Upper lobe of right lung (tissue), 1 donor: ENCODE data around the gene APH1B. TPM values are rescaled to one million over a fixed set of nuclear protein-coding genes. Genes with fewer than 3 reads are reported as not detected.
"Not testable (repeated sequence)": the region's sequence is repeated elsewhere in the genome, so short reads cannot be mapped to it uniquely, and the experiment has no call there.

Source experiments
- ATAC-seq: fragments of 200-7000 bp; cut with Tn5 transposase; one replicate; pipeline ENCODE4 v1.9.1; 2020; ENCODE audit warnings: mild to moderate bottlenecking, moderate library complexity
- DNase-seq: peaks from one replicate; pipeline ENCODE4 v3.0.0-alpha.2; 2020
- H3K27ac ChIP-seq: fragments of 200-600 bp; one replicate; pipeline ENCODE4 v1.8.0; 2022
- H3K27me3 ChIP-seq: fragments of 200-600 bp; one replicate; pipeline ENCODE4 v1.8.0; 2022; ENCODE audit warnings: mild to moderate bottlenecking
- H3K36me3 ChIP-seq: fragments of 200-600 bp; one replicate; pipeline ENCODE4 v1.8.0; 2022
- H3K4me1 ChIP-seq: fragments of 200-600 bp; one replicate; pipeline ENCODE4 v1.8.0; 2022
- H3K4me3 ChIP-seq: fragments of 200-600 bp; one replicate; pipeline ENCODE4 v1.8.0; 2022; ENCODE audit warnings: mild to moderate bottlenecking
- H3K9me3 ChIP-seq: fragments of 200-600 bp; one replicate; pipeline ENCODE4 v1.8.0; 2022
- intact Hi-C: fragments of 100-400 bp; cut with DNase I; formaldehyde crosslinking; loops from one replicate; pipeline ENCODE4 v1.11.0; 2022
- total RNA-seq: library from RNA; stranded (reverse); fragmentation: NEBNext Ultra II Directional; extraction: Animal tissue kit (Norgen Biotek cat#: 25700); gene quantifications from one replicate; pipeline ENCODE4 v1.2.1, GENCODE V29; 2021
- TF ChIP-seq, protein P1 (sequence below): fragments of 200-600 bp; IDR thresholded peaks from one replicate; pipeline ENCODE4 v1.8.0; 2022; ENCODE audit warnings: antibody characterized with exemption
- donor health status: DM: no; HTN: yes; CAD: no; lungs with severe emphysema.

Gene APH1B
- total RNA-seq, 1 donor from 2014 or later: 20.0 TPM

DNA sequence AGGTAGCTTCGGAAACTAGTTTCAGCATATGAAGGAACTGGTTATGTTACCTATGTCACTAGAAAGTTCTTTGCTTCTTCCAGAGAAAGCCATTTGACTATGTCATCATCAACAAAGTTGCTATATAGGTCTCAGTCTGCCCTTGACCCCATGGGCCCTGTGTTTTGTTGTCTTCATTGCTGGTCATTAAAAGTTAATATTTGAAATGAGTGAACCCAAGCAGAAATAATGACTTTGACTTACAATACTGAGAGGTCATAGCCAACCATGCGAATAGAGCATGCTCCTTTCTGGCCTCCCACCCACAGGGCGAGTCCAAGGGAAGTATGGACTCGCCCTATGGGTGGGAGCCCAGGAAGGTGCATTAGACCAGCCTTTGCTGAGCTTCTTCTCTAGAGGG is 40.9 kb downstream of the APH1B start:
- TF ChIP-seq, protein P1, sequence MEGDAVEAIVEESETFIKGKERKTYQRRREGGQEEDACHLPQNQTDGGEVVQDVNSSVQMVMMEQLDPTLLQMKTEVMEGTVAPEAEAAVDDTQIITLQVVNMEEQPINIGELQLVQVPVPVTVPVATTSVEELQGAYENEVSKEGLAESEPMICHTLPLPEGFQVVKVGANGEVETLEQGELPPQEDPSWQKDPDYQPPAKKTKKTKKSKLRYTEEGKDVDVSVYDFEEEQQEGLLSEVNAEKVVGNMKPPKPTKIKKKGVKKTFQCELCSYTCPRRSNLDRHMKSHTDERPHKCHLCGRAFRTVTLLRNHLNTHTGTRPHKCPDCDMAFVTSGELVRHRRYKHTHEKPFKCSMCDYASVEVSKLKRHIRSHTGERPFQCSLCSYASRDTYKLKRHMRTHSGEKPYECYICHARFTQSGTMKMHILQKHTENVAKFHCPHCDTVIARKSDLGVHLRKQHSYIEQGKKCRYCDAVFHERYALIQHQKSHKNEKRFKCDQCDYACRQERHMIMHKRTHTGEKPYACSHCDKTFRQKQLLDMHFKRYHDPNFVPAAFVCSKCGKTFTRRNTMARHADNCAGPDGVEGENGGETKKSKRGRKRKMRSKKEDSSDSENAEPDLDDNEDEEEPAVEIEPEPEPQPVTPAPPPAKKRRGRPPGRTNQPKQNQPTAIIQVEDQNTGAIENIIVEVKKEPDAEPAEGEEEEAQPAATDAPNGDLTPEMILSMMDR: no peak
- DNase-seq (no peak), ATAC-seq (no peak)
- intact Hi-C loops: no loop called here
- no peaks in the 10 kb centered on the region for H3K27me3 ChIP-seq
- H3K4me1 ChIP-seq: no peaks in the 10 kb centered on the region
- H3K9me3 ChIP-seq: no peaks in the 10 kb centered on the region
- H3K36me3 ChIP-seq: no peaks in the 10 kb centered on the region
- H3K4me3 ChIP-seq: no peak overlapping the region
- no peak overlapping the region for H3K27ac ChIP-seq

DNA sequence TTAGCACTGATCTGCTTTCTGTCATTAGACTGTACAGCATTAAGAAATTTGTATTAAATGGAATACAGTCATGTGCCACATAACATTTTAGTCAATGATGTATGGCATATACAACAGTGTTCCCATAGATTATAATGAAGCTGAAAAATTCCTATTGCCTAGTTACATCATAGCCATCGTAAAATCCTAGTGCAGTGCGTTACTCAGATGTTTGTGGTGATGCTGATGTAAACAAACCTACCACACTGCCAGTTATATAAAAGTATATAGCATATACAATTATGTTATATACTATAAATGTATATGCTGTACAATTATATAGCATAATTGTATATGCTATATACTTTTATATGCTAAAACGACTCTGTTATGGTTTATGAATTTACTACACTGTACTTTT is 41.7 kb downstream of the APH1B start:
- no peaks in the 10 kb centered on the region for H3K9me3 ChIP-seq
- no peak for ATAC-seq
- TF ChIP-seq, protein P1: no peak
- no peaks in the 10 kb centered on the region for H3K36me3 ChIP-seq
- H3K4me3 ChIP-seq: no peak overlapping the region
- no peaks in the 10 kb centered on the region for H3K27me3 ChIP-seq
- DNase-seq: no peak
- H3K27ac ChIP-seq: no peak overlapping the region
- no peaks in the 10 kb centered on the region for H3K4me1 ChIP-seq
- intact Hi-C loops: no loop called here

DNA sequence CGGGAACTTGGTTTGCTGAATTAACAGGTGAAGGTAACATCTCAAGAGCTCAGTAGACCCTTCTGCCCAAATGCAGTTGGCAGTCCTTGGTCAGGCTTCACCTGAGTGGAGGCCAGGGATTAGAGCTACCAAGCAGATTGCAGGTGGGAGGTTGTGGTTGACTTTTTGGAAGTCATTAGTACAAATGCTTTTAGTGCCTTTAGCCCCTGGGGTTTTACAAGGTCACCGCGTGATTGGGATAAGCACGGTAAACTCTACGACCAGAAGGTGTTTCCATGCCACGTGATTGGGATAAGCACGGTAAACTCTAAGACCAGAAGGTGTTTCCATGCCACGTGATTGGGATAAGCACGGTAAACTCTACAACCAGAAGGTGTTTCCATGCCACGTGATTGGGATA is 43.0 kb downstream of the APH1B start:
- H3K4me1 ChIP-seq, H3K27me3 ChIP-seq, H3K27ac ChIP-seq, H3K4me3 ChIP-seq, DNase-seq, H3K9me3 ChIP-seq, ATAC-seq, H3K36me3 ChIP-seq, intact Hi-C loops: not testable (repeated sequence)

GRCh38 chr15:63320981-63321380 is 43.6 kb downstream of the APH1B start:
- H3K27ac ChIP-seq, ATAC-seq, intact Hi-C loops: not testable (repeated sequence)

DNA sequence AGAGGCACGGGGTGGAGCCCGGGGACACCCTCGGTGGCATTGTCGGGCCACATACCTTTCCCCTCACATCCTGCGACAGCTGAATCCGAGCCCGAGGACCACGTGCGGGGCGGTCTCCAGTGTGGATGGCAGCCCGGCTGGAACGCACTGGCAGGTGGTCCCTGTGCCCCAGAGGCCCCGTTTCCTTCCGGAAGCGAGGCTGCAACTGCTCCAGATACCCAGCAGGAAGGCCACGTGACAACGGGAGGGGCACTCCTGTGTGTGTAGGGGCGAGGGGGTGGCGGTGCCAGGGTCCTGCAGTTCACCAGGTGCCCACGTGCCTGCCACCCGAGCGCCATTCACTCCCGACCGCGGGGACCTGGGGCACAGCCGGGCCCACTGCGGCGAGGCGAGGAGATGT is 44.1 kb downstream of the APH1B start:
- no peaks in the 10 kb centered on the region for H3K27me3 ChIP-seq
- no peaks in the 10 kb centered on the region for H3K36me3 ChIP-seq
- intact Hi-C loops: no loop called here
- no peaks in the 10 kb centered on the region for H3K9me3 ChIP-seq
- DNase-seq: no peak
- peak; percentile 38 for ATAC-seq
- TF ChIP-seq, protein P1: no peak
- no peak overlapping the region for H3K4me3 ChIP-seq
- H3K4me1 ChIP-seq: no peaks in the 10 kb centered on the region
- H3K27ac ChIP-seq: no peak overlapping the region

More at GRCh38 chr15:63320981-63321380, 43.6 kb downstream of the APH1B start:
- DNase-seq, H3K9me3 ChIP-seq, H3K4me3 ChIP-seq, H3K27me3 ChIP-seq, H3K36me3 ChIP-seq, H3K4me1 ChIP-seq: not testable (repeated sequence)

DNA sequence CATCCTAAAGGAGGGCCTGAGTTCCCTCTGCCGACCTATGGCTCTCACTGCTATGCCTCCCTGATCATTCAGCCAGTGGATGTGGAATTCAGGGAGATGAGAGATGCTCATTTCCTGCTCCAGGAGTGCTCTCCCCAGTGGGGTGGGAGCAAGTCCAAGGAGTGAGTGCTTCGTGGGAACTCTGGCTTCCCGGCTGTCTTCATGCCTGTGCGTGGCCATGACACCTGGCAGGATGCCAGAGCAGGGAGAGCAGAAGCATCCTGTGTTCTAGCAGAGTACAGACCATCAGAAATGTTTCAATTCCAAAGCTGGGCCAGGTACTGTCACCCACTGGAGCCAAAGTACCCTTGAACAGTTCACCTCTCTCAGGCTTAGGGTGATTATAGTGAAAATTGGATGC is 45.1 kb downstream of the APH1B start:
- DNase-seq (no peak), ATAC-seq (no peak)
- Histone ChIP-seq H3K27ac (no peak overlapping the region), H3K4me3 (no peak overlapping the region), H3K9me3 (no peaks in the 10 kb centered on the region), H3K27me3 (no peaks in the 10 kb centered on the region), H3K36me3 (no peaks in the 10 kb centered on the region), H3K4me1 (no peaks in the 10 kb centered on the region)
- TF ChIP-seq, protein P1: no peak
- intact Hi-C loops: no loop called here

GRCh38 chr15:63323798-63324563 is 46.6 kb downstream of the APH1B start:
- no peak for ATAC-seq
- DNase-seq: no peak
- intact Hi-C loops: no loop called here

More at GRCh38 chr15:63323798-63324563, 46.6 kb downstream of the APH1B start:
- H3K36me3 ChIP-seq: no peaks in the 10 kb centered on the region
- H3K27me3 ChIP-seq: no peaks in the 10 kb centered on the region
- no peak overlapping the region for H3K27ac ChIP-seq
- H3K9me3 ChIP-seq: no peaks in the 10 kb centered on the region
- H3K4me1 ChIP-seq: no peaks in the 10 kb centered on the region
- H3K4me3 ChIP-seq: no peak overlapping the region
- TF ChIP-seq, protein P1: no peak
